Measurements from ENCODE around the gene HYOU1. TPM values are rescaled to one million over a fixed set of nuclear protein-coding genes. Genes with fewer than 3 reads are reported as not detected.

HYOU1 gene
- total and polyA plus RNA-seq, 2 experiments from 2014 or later = 48.2 to 229 TPM

DNA sequence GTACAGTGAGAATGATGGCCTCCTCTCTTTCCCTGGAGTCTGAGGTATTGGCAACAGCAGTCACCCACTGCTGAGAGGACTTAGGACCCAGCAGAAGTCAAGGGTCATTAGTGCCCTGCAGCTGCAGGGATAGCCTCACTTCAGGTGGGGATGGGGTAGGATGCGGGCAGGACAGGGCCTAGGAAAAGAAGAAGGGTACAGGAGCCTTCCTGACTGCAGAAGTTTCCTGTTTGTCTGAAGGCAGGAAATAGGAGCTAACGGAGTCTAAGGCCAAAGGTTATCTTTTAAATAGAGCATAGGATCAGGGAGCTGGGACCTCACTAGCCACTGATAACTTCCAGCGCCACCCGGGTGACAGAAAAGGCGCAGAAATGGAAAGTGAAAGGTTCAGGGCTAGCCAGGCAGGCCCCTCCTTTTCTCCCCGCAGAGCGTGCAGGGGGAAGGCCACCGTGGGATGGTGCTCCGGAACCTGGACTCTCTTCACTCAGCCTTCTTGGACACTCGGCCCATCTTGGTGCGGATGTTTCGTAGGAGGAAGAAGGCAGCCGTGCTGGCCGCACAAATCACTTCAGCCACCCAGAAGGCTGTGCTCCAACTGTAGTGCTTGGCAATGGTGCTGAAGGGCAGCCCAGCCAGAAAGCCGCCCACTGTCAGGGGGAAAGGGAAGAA lies 32.4 kb downstream of the HYOU1 start:
- Mint-ChIP-seq H3K36me3 (ENCODE audit: low read depth) (peaks cover 78% of the 10 kb centered on the region), H3K4me3 (no peak overlapping the region), H3K27me3 (ENCODE audit: insufficient read depth, low read depth, poor library complexity) (peaks cover 24% of the 10 kb centered on the region), H3K4me1 (peaks cover 33% of the 10 kb centered on the region), H3K9me3 (no peaks in the 10 kb centered on the region; the same call in 2 of the 3 replicates), H3K27ac (peak overlapping the region; percentile 60; the same call in 1 of the 2 replicates)
- Histone ChIP-seq H3K79me2 (replicated peaks; ENCODE audit: insufficient read depth) (peaks cover 33% of the 10 kb centered on the region), H3K4me2 (no peak overlapping the region), H3K9me2 (ENCODE audit: insufficient read depth) (no peaks in the 10 kb centered on the region), H3K27ac (ENCODE audit: low read depth) (no peak overlapping the region), H4K20me1 (replicated peaks; ENCODE audit: insufficient read depth) (peaks cover 15% of the 10 kb centered on the region), H3K4me1 (ENCODE audit: insufficient read depth) (peaks cover 18% of the 10 kb centered on the region), H3K4me3 (no peak overlapping the region), H3F3A (replicated peaks; ENCODE audit: low read depth) (peaks cover 33% of the 10 kb centered on the region), H3K36me3 (ENCODE audit: insufficient read depth) (peaks cover 34% of the 10 kb centered on the region), H2AFZ (no peak overlapping the region), H3K27me3 (ENCODE audit: insufficient read depth) (no peaks in the 10 kb centered on the region)
- no peak for ATAC-seq
- DNase-seq (ENCODE audit: low spot score) = no peak
- TF ChIP-seq, protein P1, sequence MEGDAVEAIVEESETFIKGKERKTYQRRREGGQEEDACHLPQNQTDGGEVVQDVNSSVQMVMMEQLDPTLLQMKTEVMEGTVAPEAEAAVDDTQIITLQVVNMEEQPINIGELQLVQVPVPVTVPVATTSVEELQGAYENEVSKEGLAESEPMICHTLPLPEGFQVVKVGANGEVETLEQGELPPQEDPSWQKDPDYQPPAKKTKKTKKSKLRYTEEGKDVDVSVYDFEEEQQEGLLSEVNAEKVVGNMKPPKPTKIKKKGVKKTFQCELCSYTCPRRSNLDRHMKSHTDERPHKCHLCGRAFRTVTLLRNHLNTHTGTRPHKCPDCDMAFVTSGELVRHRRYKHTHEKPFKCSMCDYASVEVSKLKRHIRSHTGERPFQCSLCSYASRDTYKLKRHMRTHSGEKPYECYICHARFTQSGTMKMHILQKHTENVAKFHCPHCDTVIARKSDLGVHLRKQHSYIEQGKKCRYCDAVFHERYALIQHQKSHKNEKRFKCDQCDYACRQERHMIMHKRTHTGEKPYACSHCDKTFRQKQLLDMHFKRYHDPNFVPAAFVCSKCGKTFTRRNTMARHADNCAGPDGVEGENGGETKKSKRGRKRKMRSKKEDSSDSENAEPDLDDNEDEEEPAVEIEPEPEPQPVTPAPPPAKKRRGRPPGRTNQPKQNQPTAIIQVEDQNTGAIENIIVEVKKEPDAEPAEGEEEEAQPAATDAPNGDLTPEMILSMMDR (conservative IDR thresholded peaks at IDR 0.05; ENCODE audit: low read depth in 2 of 2) = no peak
- TF ChIP-seq, protein P2, sequence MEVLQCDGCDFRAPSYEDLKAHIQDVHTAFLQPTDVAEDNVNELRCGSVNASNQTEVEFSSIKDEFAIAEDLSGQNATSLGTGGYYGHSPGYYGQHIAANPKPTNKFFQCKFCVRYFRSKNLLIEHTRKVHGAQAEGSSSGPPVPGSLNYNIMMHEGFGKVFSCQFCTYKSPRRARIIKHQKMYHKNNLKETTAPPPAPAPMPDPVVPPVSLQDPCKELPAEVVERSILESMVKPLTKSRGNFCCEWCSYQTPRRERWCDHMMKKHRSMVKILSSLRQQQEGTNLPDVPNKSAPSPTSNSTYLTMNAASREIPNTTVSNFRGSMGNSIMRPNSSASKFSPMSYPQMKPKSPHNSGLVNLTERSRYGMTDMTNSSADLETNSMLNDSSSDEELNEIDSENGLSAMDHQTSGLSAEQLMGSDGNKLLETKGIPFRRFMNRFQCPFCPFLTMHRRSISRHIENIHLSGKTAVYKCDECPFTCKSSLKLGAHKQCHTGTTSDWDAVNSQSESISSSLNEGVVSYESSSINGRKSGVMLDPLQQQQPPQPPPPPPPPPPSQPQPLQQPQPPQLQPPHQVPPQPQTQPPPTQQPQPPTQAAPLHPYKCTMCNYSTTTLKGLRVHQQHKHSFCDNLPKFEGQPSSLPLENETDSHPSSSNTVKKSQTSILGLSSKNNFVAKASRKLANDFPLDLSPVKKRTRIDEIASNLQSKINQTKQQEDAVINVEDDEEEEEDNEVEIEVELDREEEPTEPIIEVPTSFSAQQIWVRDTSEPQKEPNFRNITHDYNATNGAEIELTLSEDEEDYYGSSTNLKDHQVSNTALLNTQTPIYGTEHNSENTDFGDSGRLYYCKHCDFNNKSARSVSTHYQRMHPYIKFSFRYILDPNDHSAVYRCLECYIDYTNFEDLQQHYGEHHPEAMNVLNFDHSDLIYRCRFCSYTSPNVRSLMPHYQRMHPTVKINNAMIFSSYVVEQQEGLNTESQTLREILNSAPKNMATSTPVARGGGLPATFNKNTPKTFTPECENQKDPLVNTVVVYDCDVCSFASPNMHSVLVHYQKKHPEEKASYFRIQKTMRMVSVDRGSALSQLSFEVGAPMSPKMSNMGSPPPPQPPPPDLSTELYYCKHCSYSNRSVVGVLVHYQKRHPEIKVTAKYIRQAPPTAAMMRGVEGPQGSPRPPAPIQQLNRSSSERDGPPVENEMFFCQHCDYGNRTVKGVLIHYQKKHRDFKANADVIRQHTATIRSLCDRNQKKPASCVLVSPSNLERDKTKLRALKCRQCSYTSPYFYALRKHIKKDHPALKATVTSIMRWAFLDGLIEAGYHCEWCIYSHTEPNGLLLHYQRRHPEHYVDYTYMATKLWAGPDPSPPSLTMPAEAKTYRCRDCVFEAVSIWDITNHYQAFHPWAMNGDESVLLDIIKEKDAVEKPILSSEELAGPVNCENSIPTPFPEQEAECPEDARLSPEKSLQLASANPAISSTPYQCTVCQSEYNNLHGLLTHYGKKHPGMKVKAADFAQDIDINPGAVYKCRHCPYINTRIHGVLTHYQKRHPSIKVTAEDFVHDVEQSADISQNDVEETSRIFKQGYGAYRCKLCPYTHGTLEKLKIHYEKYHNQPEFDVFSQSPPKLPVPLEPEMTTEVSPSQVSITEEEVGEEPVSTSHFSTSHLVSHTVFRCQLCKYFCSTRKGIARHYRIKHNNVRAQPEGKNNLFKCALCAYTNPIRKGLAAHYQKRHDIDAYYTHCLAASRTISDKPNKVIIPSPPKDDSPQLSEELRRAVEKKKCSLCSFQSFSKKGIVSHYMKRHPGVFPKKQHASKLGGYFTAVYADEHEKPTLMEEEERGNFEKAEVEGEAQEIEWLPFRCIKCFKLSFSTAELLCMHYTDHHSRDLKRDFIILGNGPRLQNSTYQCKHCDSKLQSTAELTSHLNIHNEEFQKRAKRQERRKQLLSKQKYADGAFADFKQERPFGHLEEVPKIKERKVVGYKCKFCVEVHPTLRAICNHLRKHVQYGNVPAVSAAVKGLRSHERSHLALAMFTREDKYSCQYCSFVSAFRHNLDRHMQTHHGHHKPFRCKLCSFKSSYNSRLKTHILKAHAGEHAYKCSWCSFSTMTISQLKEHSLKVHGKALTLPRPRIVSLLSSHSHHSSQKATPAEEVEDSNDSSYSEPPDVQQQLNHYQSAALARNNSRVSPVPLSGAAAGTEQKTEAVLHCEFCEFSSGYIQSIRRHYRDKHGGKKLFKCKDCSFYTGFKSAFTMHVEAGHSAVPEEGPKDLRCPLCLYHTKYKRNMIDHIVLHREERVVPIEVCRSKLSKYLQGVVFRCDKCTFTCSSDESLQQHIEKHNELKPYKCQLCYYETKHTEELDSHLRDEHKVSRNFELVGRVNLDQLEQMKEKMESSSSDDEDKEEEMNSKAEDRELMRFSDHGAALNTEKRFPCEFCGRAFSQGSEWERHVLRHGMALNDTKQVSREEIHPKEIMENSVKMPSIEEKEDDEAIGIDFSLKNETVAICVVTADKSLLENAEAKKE (CRISPR knock-in tag; IDR thresholded peaks at IDR 0.05) = no peak
- no peak for TF ChIP-seq POLR2AphosphoS5 (IDR thresholded peaks at IDR 0.05; ENCODE audit: low read depth)
- TF ChIP-seq ZNF114 (CRISPR knock-in tag; IDR thresholded peaks at IDR 0.05) = no peak
- TF ChIP-seq, protein P3, sequence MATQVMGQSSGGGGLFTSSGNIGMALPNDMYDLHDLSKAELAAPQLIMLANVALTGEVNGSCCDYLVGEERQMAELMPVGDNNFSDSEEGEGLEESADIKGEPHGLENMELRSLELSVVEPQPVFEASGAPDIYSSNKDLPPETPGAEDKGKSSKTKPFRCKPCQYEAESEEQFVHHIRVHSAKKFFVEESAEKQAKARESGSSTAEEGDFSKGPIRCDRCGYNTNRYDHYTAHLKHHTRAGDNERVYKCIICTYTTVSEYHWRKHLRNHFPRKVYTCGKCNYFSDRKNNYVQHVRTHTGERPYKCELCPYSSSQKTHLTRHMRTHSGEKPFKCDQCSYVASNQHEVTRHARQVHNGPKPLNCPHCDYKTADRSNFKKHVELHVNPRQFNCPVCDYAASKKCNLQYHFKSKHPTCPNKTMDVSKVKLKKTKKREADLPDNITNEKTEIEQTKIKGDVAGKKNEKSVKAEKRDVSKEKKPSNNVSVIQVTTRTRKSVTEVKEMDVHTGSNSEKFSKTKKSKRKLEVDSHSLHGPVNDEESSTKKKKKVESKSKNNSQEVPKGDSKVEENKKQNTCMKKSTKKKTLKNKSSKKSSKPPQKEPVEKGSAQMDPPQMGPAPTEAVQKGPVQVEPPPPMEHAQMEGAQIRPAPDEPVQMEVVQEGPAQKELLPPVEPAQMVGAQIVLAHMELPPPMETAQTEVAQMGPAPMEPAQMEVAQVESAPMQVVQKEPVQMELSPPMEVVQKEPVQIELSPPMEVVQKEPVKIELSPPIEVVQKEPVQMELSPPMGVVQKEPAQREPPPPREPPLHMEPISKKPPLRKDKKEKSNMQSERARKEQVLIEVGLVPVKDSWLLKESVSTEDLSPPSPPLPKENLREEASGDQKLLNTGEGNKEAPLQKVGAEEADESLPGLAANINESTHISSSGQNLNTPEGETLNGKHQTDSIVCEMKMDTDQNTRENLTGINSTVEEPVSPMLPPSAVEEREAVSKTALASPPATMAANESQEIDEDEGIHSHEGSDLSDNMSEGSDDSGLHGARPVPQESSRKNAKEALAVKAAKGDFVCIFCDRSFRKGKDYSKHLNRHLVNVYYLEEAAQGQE (IDR thresholded peaks at IDR 0.05; ENCODE audit: unreplicated experiment) = no peak
- no peak for TF ChIP-seq NANOG (IDR thresholded peaks at IDR 0.05; ENCODE audit: borderline replicate concordance)
- TF ChIP-seq CREB1 (CRISPR knock-in tag; IDR thresholded peaks at IDR 0.05; ENCODE audit: low read depth) = no peak
- TF ChIP-seq JUNB (IDR thresholded peaks at IDR 0.05; ENCODE audit: unreplicated experiment) = no peak
- no peak for TF ChIP-seq EZH2phosphoT487 (IDR thresholded peaks at IDR 0.05; ENCODE audit: unreplicated experiment)
- TF ChIP-seq, protein P4, sequence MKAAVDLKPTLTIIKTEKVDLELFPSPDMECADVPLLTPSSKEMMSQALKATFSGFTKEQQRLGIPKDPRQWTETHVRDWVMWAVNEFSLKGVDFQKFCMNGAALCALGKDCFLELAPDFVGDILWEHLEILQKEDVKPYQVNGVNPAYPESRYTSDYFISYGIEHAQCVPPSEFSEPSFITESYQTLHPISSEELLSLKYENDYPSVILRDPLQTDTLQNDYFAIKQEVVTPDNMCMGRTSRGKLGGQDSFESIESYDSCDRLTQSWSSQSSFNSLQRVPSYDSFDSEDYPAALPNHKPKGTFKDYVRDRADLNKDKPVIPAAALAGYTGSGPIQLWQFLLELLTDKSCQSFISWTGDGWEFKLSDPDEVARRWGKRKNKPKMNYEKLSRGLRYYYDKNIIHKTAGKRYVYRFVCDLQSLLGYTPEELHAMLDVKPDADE (IDR thresholded peaks at IDR 0.05) = no peak
